GM19351 (cell line): ENCODE data around the gene POLA1.
"Not testable (repeated sequence)": the region's sequence is repeated elsewhere in the genome, so short reads cannot be mapped to it uniquely, and the experiment has no call there.

Experiments used
- ATAC-seq: cut with Tn5 transposase; IDR thresholded peaks from one replicate; pipeline ENCODE4 v1.9.1; 2021; ENCODE audit warnings: mild to moderate bottlenecking, moderate library complexity; ENCODE audit not compliant: unreplicated experiment

POLA1 gene

GRCh38 chrX:24862343-24862742 lies 168.6 kb downstream of the POLA1 start:
- ATAC-seq: no peak

- ATAC-seq: not testable (repeated sequence)
These were observed 170.1 kb downstream of the POLA1 start for GRCh38 chrX:24863779-24864178.

- no peak for ATAC-seq
These were observed 176.4 kb downstream of the POLA1 start for GRCh38 chrX:24870143-24870542.

- no peak for ATAC-seq
These were observed 181.0 kb downstream of the POLA1 start for GRCh38 chrX:24874604-24875247.

- ATAC-seq: no peak
These were observed 183.0 kb downstream of the POLA1 start for GRCh38 chrX:24876530-24877287.

GRCh38 chrX:24877288-24877664 lies 183.6 kb downstream of the POLA1 start:
- ATAC-seq: no peak

- no peak for ATAC-seq
These were observed 184.3 kb downstream of the POLA1 start for GRCh38 chrX:24877854-24878650.

GRCh38 chrX:24879679-24880078 lies 186.0 kb downstream of the POLA1 start:
- no peak for ATAC-seq

GRCh38 chrX:24886916-24887315 lies 193.2 kb downstream of the POLA1 start:
- no peak for ATAC-seq

GRCh38 chrX:24890677-24891076 lies 197.0 kb downstream of the POLA1 start:
- peak; percentile 54 for ATAC-seq

- no peak for ATAC-seq
These were observed 205.7 kb downstream of the POLA1 start for GRCh38 chrX:24899391-24899790.

GRCh38 chrX:24900234-24900633 lies 206.5 kb downstream of the POLA1 start:
- ATAC-seq: no peak

GRCh38 chrX:24902806-24903205 lies 209.1 kb downstream of the POLA1 start:
- no peak for ATAC-seq

GRCh38 chrX:24918715-24919114 lies 225.0 kb downstream of the POLA1 start:
- ATAC-seq: no peak

- peak; percentile 86 for ATAC-seq
These were observed 227.1 kb downstream of the POLA1 start for GRCh38 chrX:24920769-24921168.

- no peak for ATAC-seq
These were observed 231.7 kb downstream of the POLA1 start for GRCh38 chrX:24925430-24925829.

- ATAC-seq: no peak
These were observed 233.7 kb downstream of the POLA1 start for GRCh38 chrX:24927372-24927771.

GRCh38 chrX:24928114-24928513 lies 234.4 kb downstream of the POLA1 start:
- ATAC-seq: no peak

GRCh38 chrX:24934279-24934678 lies 240.6 kb downstream of the POLA1 start:
- peak; percentile 62 for ATAC-seq

GRCh38 chrX:24945009-24945408 lies 251.3 kb downstream of the POLA1 start:
- ATAC-seq: no peak

GRCh38 chrX:24946369-24946768 lies 252.7 kb downstream of the POLA1 start:
- no peak for ATAC-seq

GRCh38 chrX:24954732-24955131 lies 261.0 kb downstream of the POLA1 start:
- no peak for ATAC-seq
